ENCODE measurements around the gene DIS3L2.

DNA sequence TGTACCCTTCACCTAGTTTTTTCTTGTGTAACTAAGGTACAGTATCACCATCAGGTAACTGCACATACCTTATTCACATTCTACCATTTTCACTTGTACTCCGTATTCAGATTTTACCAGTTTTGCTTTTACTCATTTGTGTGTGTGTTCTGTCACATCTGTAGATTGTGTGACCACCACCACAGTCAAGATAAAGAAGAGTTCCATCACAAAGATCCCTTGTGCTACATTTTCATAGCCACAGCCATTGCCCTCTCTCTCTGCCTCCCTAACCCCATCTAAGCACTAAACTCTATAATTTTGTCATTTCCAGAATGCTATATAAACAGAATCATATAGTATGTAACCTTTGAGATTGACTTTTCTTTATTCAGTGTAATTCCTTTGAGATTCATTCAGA is 23.5 kb downstream of the DIS3L2 start:
- TF ChIP-seq, protein P1, sequence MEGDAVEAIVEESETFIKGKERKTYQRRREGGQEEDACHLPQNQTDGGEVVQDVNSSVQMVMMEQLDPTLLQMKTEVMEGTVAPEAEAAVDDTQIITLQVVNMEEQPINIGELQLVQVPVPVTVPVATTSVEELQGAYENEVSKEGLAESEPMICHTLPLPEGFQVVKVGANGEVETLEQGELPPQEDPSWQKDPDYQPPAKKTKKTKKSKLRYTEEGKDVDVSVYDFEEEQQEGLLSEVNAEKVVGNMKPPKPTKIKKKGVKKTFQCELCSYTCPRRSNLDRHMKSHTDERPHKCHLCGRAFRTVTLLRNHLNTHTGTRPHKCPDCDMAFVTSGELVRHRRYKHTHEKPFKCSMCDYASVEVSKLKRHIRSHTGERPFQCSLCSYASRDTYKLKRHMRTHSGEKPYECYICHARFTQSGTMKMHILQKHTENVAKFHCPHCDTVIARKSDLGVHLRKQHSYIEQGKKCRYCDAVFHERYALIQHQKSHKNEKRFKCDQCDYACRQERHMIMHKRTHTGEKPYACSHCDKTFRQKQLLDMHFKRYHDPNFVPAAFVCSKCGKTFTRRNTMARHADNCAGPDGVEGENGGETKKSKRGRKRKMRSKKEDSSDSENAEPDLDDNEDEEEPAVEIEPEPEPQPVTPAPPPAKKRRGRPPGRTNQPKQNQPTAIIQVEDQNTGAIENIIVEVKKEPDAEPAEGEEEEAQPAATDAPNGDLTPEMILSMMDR (IDR thresholded peaks at IDR 0.05) = no peak
- no peak for TF ChIP-seq POLR2A (IDR thresholded peaks at IDR 0.05; ENCODE audit: low read depth)

Data from esophagus muscularis mucosa (tissue), 3 donors.